ENCODE data around the gene ZNF609.

- TF ChIP-seq POLR2A (IDR thresholded peaks at IDR 0.05; ENCODE audit: low read depth, low read length) (no peak), POLR2AphosphoS5 (IDR thresholded peaks at IDR 0.05; ENCODE audit: low read depth, low read length) (no peak)
These were observed 123.1 kb downstream of the ZNF609 start for GRCh38 chr15:64583519-64583918.

Measured in GM12892 (cell line).